ENCODE measurements around the gene TTC33.
A peak's percentile ranks its signal among the peaks of the same experiment; 100 is the strongest.

Gene TTC33

DNA sequence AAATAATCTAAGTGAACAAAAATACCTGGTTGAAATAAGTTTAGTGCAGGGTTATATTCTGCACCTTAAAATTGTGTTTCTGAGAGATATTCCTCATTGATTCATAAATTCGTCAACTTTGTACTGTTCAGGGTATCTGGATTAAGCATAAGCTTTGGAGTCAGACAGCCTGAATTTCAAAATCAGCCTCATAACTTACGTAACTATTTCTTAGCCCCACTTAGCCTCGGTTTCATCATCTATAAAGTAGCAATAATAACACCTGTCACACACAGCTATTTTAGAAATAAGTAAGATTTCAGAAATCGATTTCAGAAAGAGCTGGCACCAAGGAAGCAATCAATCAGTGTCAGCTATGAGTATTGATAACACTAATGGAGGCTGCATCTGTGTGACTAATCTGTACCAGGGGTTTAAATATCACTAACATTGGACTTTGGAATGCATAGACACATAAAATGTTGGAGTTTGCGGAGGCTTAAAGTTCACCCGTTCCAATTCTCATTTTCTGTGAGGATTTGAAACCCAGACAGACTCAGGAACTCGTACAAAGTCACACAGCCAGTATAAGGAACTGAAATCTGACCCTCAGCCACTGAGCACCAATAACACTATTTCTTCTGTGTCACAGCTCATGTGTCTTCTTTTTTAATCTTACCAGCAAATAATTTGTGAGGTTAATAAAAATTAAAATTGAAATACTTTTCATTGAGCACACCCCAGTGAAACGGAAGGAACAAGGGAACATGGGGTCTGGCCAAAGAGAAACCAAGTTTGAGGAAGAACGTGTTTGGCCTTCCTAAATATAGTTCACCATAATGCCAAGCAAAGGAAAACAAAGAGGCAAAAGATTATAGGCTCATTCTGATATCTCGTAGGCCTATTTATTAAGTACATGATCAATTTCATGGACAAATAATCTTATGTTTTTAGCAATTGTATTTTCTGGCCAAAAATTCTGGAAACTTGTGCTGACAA is 270.5 kb downstream of the TTC33 start:
- DNase-seq (ENCODE audit: low spot score): no peak

DNA sequence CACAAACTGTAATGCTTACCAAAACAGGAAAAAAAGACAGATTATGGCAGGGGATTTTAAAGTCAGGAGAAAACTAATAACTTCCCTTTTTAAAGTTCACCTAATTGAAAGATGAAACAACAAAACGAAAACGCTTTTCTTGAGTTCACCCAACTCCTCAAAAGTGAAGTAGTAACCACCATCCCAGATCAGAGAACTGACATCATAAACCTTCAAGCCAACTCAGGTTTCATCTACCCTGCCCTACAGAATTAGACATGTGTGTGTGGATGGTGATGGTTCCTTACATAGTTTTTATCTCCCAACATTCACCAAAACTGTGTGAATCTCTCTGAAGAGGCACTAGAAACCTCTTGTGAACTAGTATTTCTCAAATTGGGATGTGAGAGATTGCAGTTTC is 271.3 kb downstream of the TTC33 start:
- DNase-seq (ENCODE audit: low spot score): peak; percentile 61

GRCh38 chr5:40483316-40483715 is 272.4 kb downstream of the TTC33 start:
- no peak for DNase-seq (ENCODE audit: low spot score)

DNA sequence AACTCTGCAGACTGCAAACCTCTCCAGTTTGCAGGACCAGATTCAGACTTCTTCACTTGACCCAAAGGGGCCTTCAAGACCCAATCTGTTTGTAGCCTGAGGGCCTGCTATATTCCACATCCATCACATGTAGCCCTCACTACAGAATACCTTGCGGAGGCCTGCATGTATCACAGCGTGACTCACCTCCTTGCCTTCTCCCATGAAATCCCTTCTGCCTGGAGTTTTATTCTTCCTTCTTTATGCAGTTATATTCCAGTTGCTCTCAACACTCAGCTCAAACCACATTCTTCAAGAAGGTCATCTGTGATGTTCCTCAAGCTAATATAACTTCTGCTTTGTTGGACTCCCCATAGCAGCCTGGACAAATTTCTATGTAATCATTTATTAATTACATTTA is 274.5 kb downstream of the TTC33 start:
- no peak for DNase-seq (ENCODE audit: low spot score)

DNA sequence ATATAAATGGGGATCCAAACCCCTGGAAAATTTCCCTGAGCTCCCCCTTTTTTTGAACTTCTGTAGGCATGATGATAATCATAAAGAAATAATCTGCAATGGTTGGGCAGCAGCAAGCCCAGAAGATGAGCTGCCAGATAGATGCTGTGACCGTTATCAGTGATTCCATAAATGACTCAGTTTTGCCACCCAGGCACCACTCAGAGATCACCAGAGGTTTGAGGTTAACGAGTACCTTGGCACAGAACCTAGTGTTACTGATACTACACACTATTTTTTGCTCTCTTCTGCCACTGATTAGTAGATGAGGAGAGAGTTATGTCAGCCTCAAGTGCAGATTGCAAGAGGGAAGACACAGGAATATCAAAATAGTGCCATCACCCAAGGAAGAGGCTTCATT is 275.4 kb downstream of the TTC33 start:
- peak; percentile 95 for DNase-seq (ENCODE audit: low spot score)

DNA sequence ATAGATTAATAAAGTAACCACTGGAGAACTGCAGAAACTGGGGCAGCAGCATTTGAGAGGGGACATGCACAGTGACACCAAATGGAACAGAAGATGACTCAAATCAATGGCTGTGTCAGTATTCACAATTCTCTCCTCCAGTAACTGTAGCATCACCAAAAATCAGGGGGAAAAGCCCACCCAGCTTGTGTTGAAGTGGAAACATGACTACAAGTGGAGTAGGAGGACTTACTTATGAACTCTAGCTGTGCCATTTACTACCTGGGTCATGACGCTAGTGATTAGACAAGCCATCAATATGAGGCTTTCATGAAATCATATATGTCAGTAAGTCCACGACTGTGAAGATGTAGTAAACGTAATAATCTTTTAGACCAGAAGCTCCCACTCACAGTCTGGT is 275.8 kb downstream of the TTC33 start:
- peak; percentile 72 for DNase-seq (ENCODE audit: low spot score)

GRCh38 chr5:40478766-40479165 is 277.0 kb downstream of the TTC33 start:
- DNase-seq (ENCODE audit: low spot score): no peak

DNA sequence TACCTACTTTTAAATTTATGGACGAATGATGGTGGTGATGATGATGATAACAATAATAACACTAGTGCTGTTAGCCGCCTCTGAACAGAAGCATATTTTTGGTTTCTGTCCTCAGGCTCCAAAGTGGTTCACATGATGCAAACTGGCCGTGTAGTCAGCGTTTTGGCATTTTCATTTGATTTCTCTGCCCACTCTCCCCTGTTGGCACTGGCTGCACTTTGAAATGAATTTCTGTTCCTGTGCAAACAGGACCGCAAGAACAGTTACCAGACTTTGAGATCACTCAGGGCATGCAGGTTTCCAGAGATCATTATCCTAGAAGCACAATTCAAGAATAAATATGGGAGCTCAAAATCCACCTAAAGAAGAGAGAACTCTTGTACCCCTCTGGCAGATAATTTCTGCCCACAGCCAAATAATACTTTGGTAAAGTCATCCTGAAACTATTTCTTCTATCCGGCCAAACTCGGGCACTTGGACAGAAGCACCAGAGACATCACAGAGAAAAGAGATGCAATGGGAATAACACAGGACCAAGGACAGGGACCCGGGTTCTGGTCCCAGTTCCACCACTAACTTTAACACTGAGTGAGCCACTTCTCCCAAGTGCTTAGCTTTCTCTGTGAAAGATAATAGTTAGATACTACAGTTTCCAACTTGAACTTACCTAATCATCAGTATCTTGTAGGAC is 277.8 kb downstream of the TTC33 start:
- DNase-seq (ENCODE audit: low spot score): no peak

DNA sequence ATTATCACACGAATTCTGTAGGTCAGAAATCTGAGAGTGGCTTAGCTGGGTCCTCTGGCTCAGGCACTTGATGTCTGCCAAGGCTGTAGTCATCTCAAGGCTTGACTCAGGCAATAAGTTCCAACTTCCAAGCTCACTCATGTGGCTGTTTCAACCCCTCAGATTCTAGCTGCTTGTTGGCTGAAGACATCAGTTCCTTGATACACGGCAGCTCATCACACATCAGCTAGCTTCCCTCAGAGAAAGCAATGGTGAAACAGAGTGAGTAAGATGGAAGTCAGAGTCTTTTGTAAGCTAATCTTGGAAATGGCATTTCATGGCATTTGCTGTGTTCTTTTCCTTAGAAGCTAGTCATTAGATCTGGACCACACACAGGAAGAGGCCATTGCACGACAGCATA is 280.2 kb downstream of the TTC33 start:
- no peak for DNase-seq (ENCODE audit: low spot score)

DNA sequence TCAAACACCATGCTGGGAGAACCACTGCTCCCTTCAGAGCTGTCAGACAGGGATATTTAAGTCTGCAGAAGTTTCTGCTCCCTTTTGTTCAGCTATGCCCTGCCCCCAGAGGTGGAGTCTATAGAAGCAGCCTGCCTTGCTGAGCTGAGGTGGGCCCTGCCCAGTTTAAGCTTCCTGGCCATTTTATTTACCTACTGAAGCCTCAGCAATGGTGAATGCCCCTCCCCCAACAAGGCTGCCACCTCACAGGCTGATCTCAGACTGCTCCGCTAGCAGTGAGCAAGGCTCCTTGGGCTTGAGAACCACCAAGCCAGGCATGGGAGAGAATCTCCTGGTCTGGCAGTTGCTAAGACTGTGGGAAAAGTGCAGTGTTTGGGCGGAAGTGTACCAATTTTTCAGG is 281.5 kb downstream of the TTC33 start:
- DNase-seq (ENCODE audit: low spot score): no peak

GRCh38 chr5:40465416-40465815 is 290.3 kb downstream of the TTC33 start:
- DNase-seq (ENCODE audit: low spot score): no peak

DNA sequence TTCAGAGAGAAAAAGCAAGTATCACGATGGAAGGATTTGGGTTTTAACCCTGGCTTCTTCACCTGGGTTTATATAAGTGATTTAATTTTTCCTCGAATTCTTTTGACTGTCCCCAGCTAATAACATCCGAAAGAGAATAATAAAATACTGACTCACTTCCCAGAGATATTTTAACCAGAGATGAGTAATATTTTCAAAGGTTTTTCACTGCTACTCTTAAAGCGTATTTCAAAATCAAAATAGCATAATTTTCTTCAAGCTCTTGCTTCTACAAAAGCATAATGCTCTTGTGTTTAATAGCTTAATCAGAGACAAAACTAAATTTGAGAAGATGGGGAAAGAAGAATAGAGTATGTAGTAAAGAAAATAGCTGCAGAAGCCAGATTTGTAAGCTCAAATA is 291.2 kb downstream of the TTC33 start:
- no peak for DNase-seq (ENCODE audit: low spot score)
